ENCODE measurements around the gene CCBE1.
A peak's percentile ranks its signal among the peaks of the same experiment; 100 is the strongest.

The CCBE1 gene

DNA sequence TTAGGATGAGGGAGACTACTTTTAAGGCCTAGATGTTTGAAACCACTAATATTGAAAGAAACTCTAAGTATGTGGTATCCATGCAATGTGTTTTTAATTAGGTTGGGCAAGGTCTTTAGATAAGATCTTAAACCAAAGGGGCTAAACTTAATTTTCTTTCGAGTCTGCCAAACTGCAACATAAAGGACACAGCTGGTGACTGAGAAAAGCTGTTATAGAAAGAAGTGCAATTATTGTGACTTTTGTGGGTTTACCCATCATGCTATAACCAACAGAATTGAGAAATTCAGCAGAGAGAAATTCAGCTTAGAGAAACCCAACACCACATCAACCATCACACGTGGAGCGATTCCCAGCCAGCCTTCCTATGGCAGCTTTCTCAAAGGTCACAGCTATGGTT, 218.6 kb downstream of the CCBE1 start:
- DNase-seq, result no peak

DNA sequence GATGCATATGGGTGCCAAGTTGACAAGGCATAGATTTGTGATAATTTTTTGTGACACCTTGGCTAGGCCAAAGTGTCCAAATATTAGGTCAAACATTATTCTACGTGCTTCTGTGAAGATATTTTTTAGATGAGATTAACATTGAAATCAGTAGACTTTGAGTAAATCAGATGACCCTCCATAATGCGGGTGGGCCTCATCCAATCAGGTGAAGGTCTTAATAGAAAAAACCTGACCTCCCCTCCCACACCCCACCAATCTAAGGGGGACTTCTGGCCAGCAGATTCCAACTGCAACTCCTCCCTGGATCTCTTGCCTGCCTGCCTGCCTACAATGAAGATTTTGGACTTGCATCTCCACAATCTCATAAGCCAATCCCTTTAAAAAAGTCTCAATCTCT, 219.4 kb downstream of the CCBE1 start:
- no peak for DNase-seq

GRCh38 chr18:59470561-59471121, 226.6 kb downstream of the CCBE1 start:
- DNase-seq, result no peak

GRCh38 chr18:59469463-59470180, 227.6 kb downstream of the CCBE1 start:
- DNase-seq, result no peak

GRCh38 chr18:59468821-59469220, 228.4 kb downstream of the CCBE1 start:
- no peak for DNase-seq

DNA sequence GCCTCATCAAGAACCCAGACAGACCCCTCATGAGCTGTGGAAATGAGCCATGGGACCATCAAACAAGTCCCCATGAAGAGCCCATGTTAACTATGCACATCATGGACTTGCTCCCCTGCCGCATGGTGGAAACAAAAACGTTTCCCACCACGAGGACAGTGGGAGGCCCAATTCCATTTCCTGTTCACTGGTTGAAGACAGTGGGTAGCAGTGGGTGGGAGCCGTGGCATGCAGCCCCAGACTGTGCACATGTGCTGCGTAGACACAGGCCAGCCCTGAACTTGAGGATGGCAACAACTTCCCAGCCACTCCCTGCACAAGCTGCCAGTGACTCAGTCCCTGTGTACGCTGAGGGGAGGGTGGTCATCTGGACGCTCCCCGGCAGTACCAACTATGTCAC, 229.7 kb downstream of the CCBE1 start:
- DNase-seq, result no peak

GRCh38 chr18:59466980-59467379, 230.2 kb downstream of the CCBE1 start:
- no peak for DNase-seq

DNA sequence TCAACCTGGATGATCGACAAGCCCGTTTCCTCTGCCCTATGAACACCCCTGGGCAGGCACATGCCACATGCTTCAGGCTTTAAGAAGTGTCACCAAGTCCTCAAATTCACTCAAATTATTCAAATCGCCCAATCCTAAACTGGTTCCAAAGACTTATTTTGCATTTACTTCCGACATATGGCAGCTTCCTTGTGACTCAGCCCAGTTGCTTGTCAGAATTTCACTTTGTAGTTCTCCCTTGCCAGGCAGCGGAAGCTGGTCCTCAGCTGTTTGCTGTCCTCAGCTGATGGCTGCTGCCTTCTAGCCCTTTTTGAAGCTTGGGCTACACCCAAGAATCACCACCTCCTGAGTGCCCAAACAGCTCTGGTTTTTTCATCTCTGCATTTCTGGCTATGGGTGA, 232.7 kb downstream of the CCBE1 start:
- no peak for DNase-seq

- DNase-seq, result no peak
Measured at GRCh38 chr18:59461171-59461570, 236.1 kb downstream of the CCBE1 start.

DNA sequence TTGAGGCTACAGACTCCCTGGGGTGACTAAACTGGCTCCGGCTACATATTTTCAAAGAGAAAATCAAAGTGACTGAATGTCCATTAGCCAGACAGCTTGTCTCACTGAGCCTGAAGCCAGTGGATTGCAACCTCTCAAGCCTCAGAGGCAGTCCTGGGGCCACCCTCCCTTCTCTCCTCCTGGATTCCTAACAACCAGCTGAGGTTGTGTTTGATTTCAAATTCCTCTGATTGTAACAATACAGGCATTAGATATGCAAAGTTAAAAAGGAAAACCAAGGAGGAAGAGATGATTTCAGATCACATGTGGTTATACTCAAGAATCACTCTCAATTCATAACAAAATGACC, 237.2 kb downstream of the CCBE1 start:
- DNase-seq, result no peak

- DNase-seq, result peak; percentile 56
Measured at GRCh38 chr18:59459369-59460071, 237.7 kb downstream of the CCBE1 start.

DNA sequence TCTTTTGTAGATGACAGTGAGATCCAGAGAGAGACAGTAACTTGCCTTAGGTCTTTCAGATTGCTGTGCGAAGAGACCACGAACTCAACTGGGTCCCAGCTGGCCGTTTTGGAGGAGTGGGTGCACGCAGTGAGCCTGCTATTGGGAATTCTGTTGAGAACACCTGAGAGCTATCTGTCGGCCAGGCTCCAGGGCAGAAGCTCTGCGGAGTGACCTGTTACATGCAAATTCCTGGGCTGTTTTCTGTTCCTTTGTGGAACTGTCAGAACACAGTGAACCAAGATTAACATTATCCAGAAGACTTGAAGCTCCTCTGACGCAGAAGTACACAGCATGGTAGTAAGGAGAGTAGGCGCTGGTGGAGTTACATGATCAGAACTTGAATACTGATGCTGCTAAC, 238.6 kb downstream of the CCBE1 start:
- no peak for DNase-seq

- no peak for DNase-seq
Measured at GRCh38 chr18:59456657-59457056, 240.6 kb downstream of the CCBE1 start.

DNA sequence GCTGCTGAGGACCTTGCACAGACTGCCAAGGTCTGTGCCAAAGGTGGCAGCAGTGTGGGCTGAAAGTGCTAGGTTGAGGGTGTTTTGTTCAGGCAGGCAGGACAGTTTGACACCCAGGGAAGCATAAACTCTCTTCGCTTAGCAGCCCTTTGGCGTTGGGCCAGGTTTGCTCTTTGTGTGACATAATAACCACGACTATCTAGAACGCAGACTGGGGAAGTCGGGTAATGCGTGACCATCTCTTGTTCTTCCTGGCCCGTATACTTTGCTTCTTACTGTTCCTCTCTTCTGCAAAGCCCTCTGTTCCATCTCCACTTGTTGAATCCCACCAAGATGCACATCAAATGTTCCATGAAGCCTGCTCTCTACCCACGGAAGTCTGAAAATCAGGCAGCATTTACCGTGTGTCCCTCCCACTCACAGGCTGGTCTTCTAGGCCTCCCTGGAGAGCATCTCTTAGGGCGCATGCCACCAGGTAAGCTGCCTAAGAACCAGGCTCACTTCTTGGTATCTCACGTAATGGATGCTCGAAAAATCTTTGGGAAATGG, 241.4 kb downstream of the CCBE1 start:
- DNase-seq, result no peak

- DNase-seq, result no peak
Measured at GRCh38 chr18:59454909-59455727, 242.1 kb downstream of the CCBE1 start.

- no peak for DNase-seq
Measured at GRCh38 chr18:59453468-59453961, 243.7 kb downstream of the CCBE1 start.

DNA sequence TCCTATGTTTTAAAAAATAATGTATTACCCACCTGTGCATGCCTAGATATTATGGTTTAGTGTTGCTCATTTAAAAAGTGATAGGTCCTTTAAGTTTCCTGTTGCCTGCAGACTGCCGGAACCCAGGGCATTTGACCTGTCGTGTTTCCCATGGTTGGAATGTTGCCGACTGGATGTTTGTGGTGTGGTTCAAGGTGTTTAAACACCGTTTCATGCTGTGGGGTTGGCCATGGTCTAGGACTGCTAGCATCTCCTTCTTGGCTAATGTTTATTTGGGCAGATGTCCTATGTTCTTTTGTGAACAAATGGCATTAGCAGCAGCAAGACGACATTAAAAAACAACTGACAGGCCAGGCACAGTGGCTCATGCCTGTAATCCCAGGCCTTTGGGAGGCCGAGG, 245.3 kb downstream of the CCBE1 start:
- no peak for DNase-seq

- DNase-seq, result no peak
Measured at GRCh38 chr18:59451073-59451472, 246.2 kb downstream of the CCBE1 start.

- no peak for DNase-seq
Measured at GRCh38 chr18:59448546-59448945, 248.7 kb downstream of the CCBE1 start.

GRCh38 chr18:59446012-59446411, 251.2 kb downstream of the CCBE1 start:
- DNase-seq, result no peak

DNA sequence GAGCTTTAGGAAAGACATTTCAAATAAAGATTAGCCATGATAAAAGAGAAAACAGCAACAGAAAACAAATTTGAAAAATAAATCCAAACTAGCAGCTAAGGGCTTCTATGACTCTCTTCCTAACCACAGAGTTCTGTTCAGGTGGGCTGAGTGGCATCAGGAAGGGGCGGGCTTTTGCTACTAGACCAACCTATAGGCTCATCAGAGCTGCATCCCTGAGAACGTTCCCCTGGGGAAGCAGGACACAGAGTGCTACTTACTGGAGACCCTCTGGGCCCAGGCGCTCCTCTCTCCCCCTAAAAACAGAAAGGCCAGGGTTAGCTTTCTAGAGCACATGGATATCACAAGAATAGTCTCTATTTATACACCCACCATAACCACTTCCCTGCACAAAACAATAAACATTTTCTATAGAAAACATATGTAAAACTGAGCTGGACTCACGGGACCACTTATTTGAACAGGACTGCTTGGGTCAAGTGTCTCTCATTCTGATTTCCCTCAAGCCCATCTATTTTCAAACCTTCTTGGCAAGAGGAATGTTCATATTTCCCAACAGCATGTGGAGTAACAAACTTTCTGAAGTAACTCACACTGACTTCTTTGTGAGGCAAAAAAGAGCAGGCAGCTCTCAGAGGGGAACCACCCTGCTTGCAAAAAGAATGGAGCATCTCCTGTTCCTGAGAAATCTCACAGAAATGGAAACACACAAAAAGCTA, 259.2 kb downstream of the CCBE1 start:
- DNase-seq, result no peak

Data from retina (tissue), 1 donor.